ENCODE results near the gene CPO.

DNA sequence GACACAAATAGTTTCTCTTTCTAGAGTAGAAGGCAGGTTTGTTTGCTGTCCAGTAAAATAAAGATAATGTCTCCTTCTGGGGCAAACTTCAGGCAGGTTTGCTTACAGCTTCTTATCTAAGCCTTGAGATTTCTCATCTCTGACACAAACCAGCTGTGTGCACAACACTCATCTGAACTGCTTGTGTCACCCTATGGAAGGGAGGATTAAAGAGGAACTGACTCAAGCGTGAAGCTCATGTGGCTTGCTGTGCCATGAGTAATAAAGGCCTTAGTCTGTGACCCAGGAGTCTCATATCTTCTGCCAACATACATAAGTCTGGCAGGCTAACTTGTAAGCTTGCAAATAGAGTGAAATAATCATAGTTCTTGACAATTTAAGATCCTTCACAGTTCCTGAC, 24.2 kb upstream of the CPO start:
- TF ChIP-seq POLR2AphosphoS5 (IDR thresholded peaks at IDR 0.05), result no peak
- TF ChIP-seq, protein P1, sequence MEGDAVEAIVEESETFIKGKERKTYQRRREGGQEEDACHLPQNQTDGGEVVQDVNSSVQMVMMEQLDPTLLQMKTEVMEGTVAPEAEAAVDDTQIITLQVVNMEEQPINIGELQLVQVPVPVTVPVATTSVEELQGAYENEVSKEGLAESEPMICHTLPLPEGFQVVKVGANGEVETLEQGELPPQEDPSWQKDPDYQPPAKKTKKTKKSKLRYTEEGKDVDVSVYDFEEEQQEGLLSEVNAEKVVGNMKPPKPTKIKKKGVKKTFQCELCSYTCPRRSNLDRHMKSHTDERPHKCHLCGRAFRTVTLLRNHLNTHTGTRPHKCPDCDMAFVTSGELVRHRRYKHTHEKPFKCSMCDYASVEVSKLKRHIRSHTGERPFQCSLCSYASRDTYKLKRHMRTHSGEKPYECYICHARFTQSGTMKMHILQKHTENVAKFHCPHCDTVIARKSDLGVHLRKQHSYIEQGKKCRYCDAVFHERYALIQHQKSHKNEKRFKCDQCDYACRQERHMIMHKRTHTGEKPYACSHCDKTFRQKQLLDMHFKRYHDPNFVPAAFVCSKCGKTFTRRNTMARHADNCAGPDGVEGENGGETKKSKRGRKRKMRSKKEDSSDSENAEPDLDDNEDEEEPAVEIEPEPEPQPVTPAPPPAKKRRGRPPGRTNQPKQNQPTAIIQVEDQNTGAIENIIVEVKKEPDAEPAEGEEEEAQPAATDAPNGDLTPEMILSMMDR (IDR thresholded peaks at IDR 0.05), result no peak
